Nephron (organoid): ENCODE results near the gene TUBA1C.

Source experiments
- H3K27ac Mint-ChIP-seq, 3 experiments: 2 replicates each; pipeline ENCODE4 v1.8.0; 2020; ENCODE audit warnings: mixed read lengths in 3 of 3, mild to moderate bottlenecking in 2 of 3, moderate library complexity in 1 of 3
- H3K27me3 Mint-ChIP-seq: 2 replicates; pipeline ENCODE4 v1.8.0; 2021; ENCODE audit warnings: low read depth, mild to moderate bottlenecking, moderate library complexity, mixed read lengths
- H3K36me3 Mint-ChIP-seq: 2 replicates; pipeline ENCODE4 v1.8.0; 2020; ENCODE audit warnings: low read depth, mixed read lengths
- H3K4me1 Mint-ChIP-seq: 2 replicates; pipeline ENCODE4 v1.8.0; 2020; ENCODE audit warnings: mixed read lengths
- H3K4me3 Mint-ChIP-seq, 3 experiments: 2 replicates each; pipeline ENCODE4 v1.8.0; 2020; ENCODE audit warnings: mild to moderate bottlenecking in 3 of 3, mixed read lengths in 3 of 3, moderate library complexity in 2 of 3
- H3K9me3 Mint-ChIP-seq: 2 replicates; pipeline ENCODE4 v1.8.0; 2020; ENCODE audit warnings: mixed read lengths
- CTCF ChIP-seq, 3 experiments: fragments of 200-600 bp; sonication (generic); IDR thresholded peaks; one replicate each; pipeline ENCODE4 v1.5.0; 2021; ENCODE audit warnings: antibody characterized with exemption in 3 of 3; ENCODE audit not compliant: unreplicated experiment in 3 of 3

The TUBA1C gene

GRCh38 chr12:49264873-49265792 lies at the start of gene TUBA1C:
TUBA1C (plus strand) TSS chr12:49265082; CDS start chr12:49265182, 100 bp downstream.
- H3K9me3 Mint-ChIP-seq: no peaks in the 10 kb centered on the region
- peak within 1 kb of the TSS; percentile 80 to 96 (median 93) for H3K27ac Mint-ChIP-seq
- H3K4me1 Mint-ChIP-seq: peaks cover 20% of the 10 kb centered on the region
- no peak for TF ChIP-seq CTCF (IDR thresholded peaks at IDR 0.05; ENCODE audit: unreplicated experiment in 3 of 3)
- peak within 1 kb of the TSS; percentile 93 to 94 (median 93) for H3K4me3 Mint-ChIP-seq
- no peaks in the 10 kb centered on the region for H3K27me3 Mint-ChIP-seq
- peaks cover 15% of the 10 kb centered on the region for H3K36me3 Mint-ChIP-seq

- no peaks in the 10 kb centered on the region for H3K9me3 Mint-ChIP-seq
- H3K27ac Mint-ChIP-seq: no peak overlapping the region
- no peaks in the 10 kb centered on the region for H3K36me3 Mint-ChIP-seq
- H3K4me1 Mint-ChIP-seq: peaks cover 27% of the 10 kb centered on the region
- no peak for TF ChIP-seq CTCF (IDR thresholded peaks at IDR 0.05; ENCODE audit: unreplicated experiment in 3 of 3)
- no peak overlapping the region for H3K4me3 Mint-ChIP-seq
- H3K27me3 Mint-ChIP-seq: no peaks in the 10 kb centered on the region
Observed at GRCh38 chr12:49219417-49220026, 45.4 kb upstream of the TUBA1C start.

- no peaks in the 10 kb centered on the region for H3K27me3 Mint-ChIP-seq
- H3K9me3 Mint-ChIP-seq: no peaks in the 10 kb centered on the region
- TF ChIP-seq CTCF (IDR thresholded peaks at IDR 0.05; ENCODE audit: unreplicated experiment in 3 of 3): no peak
Observed at GRCh38 chr12:49220972-49221371, 43.9 kb upstream of the TUBA1C start.

GRCh38 chr12:49223122-49223521 lies 41.8 kb upstream of the TUBA1C start:
- H3K9me3 Mint-ChIP-seq: no peaks in the 10 kb centered on the region
- H3K36me3 Mint-ChIP-seq: no peaks in the 10 kb centered on the region
- no peak overlapping the region for H3K4me3 Mint-ChIP-seq
- H3K27me3 Mint-ChIP-seq: no peaks in the 10 kb centered on the region
- no peak for TF ChIP-seq CTCF (IDR thresholded peaks at IDR 0.05; ENCODE audit: unreplicated experiment in 3 of 3)
- peaks cover 27% of the 10 kb centered on the region for H3K4me1 Mint-ChIP-seq
- peak overlapping the region in 2 of 3 experiments; percentile 53 to 71 for H3K27ac Mint-ChIP-seq

More at GRCh38 chr12:49220972-49221371, 43.9 kb upstream of the TUBA1C start:
- H3K36me3 Mint-ChIP-seq: no peaks in the 10 kb centered on the region
- H3K27ac Mint-ChIP-seq: no peak overlapping the region
- no peak overlapping the region for H3K4me3 Mint-ChIP-seq
- peaks cover 19% of the 10 kb centered on the region for H3K4me1 Mint-ChIP-seq

GRCh38 chr12:49223590-49224369 lies 41.1 kb upstream of the TUBA1C start:
- Mint-ChIP-seq H3K9me3 (no peaks in the 10 kb centered on the region), H3K4me3 (no peak overlapping the region), H3K27ac (peak overlapping the region in 1 of 3 experiments; percentile 1), H3K4me1 (peaks cover 33% of the 10 kb centered on the region), H3K36me3 (no peaks in the 10 kb centered on the region), H3K27me3 (no peaks in the 10 kb centered on the region)
- TF ChIP-seq CTCF (IDR thresholded peaks at IDR 0.05; ENCODE audit: unreplicated experiment in 3 of 3): no peak
